RWPE2 (cell line): Measurements from ENCODE around the gene MYH14.

Experiments used
- ATAC-seq: fragments of 200-7000 bp; cut with Tn5 transposase; 3 replicates; pipeline ENCODE4 v1.9.1; 2021; ENCODE audit warnings: low read depth
- DNase-seq: peaks from one replicate; pipeline ENCODE4 v3.0.0-alpha.2; 2020; ENCODE audit warnings: low spot score
- H3K27ac ChIP-seq: fragments of 450-650 bp; 2 replicates; pipeline ENCODE4 v1.5.1; 2017; ENCODE audit warnings: mild to moderate bottlenecking; ENCODE audit not compliant: poor library complexity, severe bottlenecking
- H3K27me3 ChIP-seq: fragments of 250-450 bp; sonication (Bioruptor Pico); 2 replicates; pipeline ENCODE4 v1.5.1; 2021; ENCODE audit warnings: mild to moderate bottlenecking, moderate library complexity; ENCODE audit not compliant: insufficient read depth, poor library complexity, severe bottlenecking
- H3K36me3 ChIP-seq: fragments of 250-450 bp; sonication (Bioruptor Pico); 2 replicates; pipeline ENCODE4 v1.5.1; 2020; ENCODE audit warnings: low read depth, mild to moderate bottlenecking, moderate library complexity
- H3K4me1 ChIP-seq: fragments of 250-450 bp; sonication (Bioruptor Pico); 2 replicates; pipeline ENCODE4 v1.5.1; 2021; ENCODE audit warnings: mild to moderate bottlenecking, moderate library complexity; ENCODE audit not compliant: insufficient read depth, poor library complexity, severe bottlenecking
- H3K4me3 ChIP-seq: fragments of 250-450 bp; sonication (Bioruptor Pico); 2 replicates; pipeline ENCODE4 v1.5.1; 2021; ENCODE audit warnings: mild to moderate bottlenecking, moderate library complexity; ENCODE audit not compliant: severe bottlenecking
- H3K9me3 ChIP-seq: fragments of 250-450 bp; sonication (Bioruptor Pico); 2 replicates; pipeline ENCODE4 v1.5.1; 2021; ENCODE audit warnings: mild to moderate bottlenecking, moderate library complexity; ENCODE audit not compliant: severe bottlenecking
- CTCF ChIP-seq: fragments of 450-650 bp; IDR thresholded peaks from one replicate; pipeline ENCODE4 v1.5.1; 2017; ENCODE audit warnings: mild to moderate bottlenecking, moderate library complexity; ENCODE audit not compliant: poor library complexity, severe bottlenecking

Gene MYH14

GRCh38 chr19:50276370-50277063, 73.1 kb downstream of the MYH14 start:
- H3K27me3 ChIP-seq: no peaks in the 10 kb centered on the region
- TF ChIP-seq CTCF: no peak

DNA sequence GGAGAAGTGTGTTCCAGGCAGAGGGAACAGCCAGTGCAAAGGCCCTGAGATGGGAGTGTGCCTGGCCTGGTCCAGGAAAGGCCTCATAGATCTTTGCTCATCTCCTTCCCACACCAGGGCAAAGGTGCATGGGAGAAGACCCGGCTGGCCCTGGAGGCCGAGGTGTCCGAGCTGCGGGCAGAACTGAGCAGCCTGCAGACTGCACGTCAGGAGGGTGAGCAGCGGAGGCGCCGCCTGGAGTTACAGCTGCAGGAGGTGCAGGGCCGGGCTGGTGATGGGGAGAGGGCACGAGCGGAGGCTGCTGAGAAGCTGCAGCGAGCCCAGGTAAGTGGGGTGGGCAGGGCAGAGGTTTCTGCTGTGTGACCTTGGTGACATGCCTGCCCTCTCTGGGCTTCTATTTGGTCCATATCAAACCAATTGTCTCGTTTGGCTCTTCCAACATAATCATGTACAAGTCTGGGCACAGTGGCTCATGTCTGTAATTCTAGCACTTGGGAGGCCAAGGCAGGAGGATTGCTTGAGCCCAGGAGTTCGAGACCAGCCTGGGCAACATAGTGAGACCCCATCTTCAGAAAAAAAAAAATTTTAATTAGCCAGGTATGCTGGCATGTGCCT, 74.7 kb downstream of the MYH14 start:
- Histone ChIP-seq H3K4me1 (no peaks in the 10 kb centered on the region), H3K27me3 (no peaks in the 10 kb centered on the region), H3K4me3 (no peak overlapping the region), H3K27ac (no peak overlapping the region), H3K36me3 (no peaks in the 10 kb centered on the region), H3K9me3 (no peaks in the 10 kb centered on the region)
- TF ChIP-seq CTCF: no peak
- DNase-seq (no peak), ATAC-seq (no peak)

More at GRCh38 chr19:50276370-50277063, 73.1 kb downstream of the MYH14 start:
- Histone ChIP-seq H3K4me1 (no peaks in the 10 kb centered on the region), H3K27ac (no peak overlapping the region), H3K36me3 (no peaks in the 10 kb centered on the region), H3K9me3 (no peaks in the 10 kb centered on the region), H3K4me3 (no peak overlapping the region)
- ATAC-seq (no peak), DNase-seq (no peak)

GRCh38 chr19:50280074-50280473, 76.7 kb downstream of the MYH14 start:
- no peak for ATAC-seq
- no peak for DNase-seq
- Histone ChIP-seq H3K4me1 (no peaks in the 10 kb centered on the region), H3K27me3 (no peaks in the 10 kb centered on the region), H3K27ac (no peak overlapping the region), H3K9me3 (no peaks in the 10 kb centered on the region), H3K4me3 (no peak overlapping the region), H3K36me3 (no peaks in the 10 kb centered on the region)
- no peak for TF ChIP-seq CTCF

DNA sequence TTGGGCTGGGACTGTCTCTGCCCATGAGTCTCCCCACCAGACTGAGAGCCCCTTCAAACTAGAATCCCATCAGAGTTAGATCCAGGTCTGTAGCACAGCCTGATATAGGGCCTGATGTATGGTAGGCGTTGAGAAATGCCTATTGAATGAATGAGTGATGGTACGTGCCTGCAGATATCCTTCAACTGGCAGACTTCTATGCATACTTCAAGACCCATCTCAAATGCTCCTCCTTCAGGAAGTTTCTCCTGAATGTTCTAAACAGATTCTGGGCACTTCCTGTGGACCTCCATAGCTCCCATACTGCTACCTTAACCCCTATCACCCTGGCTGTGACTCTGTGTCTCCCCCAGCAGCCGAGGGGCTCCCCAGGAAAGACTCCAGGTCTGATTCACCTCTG, 77.6 kb downstream of the MYH14 start:
- DNase-seq: no peak
- Histone ChIP-seq H3K4me3 (no peak overlapping the region), H3K9me3 (no peaks in the 10 kb centered on the region), H3K36me3 (no peaks in the 10 kb centered on the region), H3K27me3 (no peaks in the 10 kb centered on the region), H3K4me1 (no peaks in the 10 kb centered on the region), H3K27ac (no peak overlapping the region)
- no peak for ATAC-seq
- no peak for TF ChIP-seq CTCF

- Histone ChIP-seq H3K27ac (no peak overlapping the region), H3K4me3 (no peak overlapping the region), H3K4me1 (no peaks in the 10 kb centered on the region), H3K9me3 (peaks cover 4% of the 10 kb centered on the region), H3K27me3 (no peaks in the 10 kb centered on the region), H3K36me3 (no peaks in the 10 kb centered on the region)
- DNase-seq: no peak
- no peak for ATAC-seq
- TF ChIP-seq CTCF: no peak
Measured at GRCh38 chr19:50281491-50281890, 78.1 kb downstream of the MYH14 start.
